Left ventricle myocardium inferior (tissue), 1 donor: ENCODE measurements around the gene PLA2G12A. TPM values are rescaled to one million over a fixed set of nuclear protein-coding genes. Genes with fewer than 3 reads are reported as not detected.
"Not testable (repeated sequence)": the region's sequence is repeated elsewhere in the genome, so short reads cannot be mapped to it uniquely, and the experiment has no call there.

Experiments used
- DNase-seq: peaks from one replicate; pipeline ENCODE4 v3.0.0-alpha.2; 2020
- H3K27ac ChIP-seq: fragments of 200-600 bp; replicated peaks from 2 replicates; pipeline ENCODE4 v1.8.0; 2021
- H3K27me3 ChIP-seq: fragments of 200-600 bp; 2 replicates; pipeline ENCODE4 v1.8.0; 2021; ENCODE audit warnings: low read depth
- H3K36me3 ChIP-seq: fragments of 200-600 bp; 2 replicates; pipeline ENCODE4 v1.8.0; 2021
- H3K4me1 ChIP-seq: fragments of 200-600 bp; 2 replicates; pipeline ENCODE4 v1.8.0; 2021
- H3K4me3 ChIP-seq: fragments of 200-600 bp; 2 replicates; pipeline ENCODE4 v1.8.0; 2021; ENCODE audit warnings: mild to moderate bottlenecking, moderate library complexity
- H3K9me3 ChIP-seq: fragments of 200-600 bp; replicated peaks from 2 replicates; pipeline ENCODE4 v1.8.0; 2021
- CTCF ChIP-seq: fragments of 200-600 bp; IDR thresholded peaks from 2 replicates; pipeline ENCODE4 v1.8.0; 2021; ENCODE audit warnings: antibody characterized with exemption, mild to moderate bottlenecking, borderline replicate concordance
- intact Hi-C: fragments of 100-400 bp; cut with micrococcal nuclease; formaldehyde crosslinking; loops from one replicate; pipeline ENCODE4 v1.11.0; 2022
- total RNA-seq: library from RNA; stranded (reverse); fragmentation: NEBNext Ultra II Directional; extraction: Animal tissue kit (Norgen Biotek cat#: 25700); gene quantifications from one replicate; pipeline ENCODE4 v1.2.1, GENCODE V29; 2021
- donor health status: DM: no; HTN: yes; CAD: no; lungs with severe emphysema.

PLA2G12A gene
- total RNA-seq, 1 donor from 2014 or later: 64.7 TPM

GRCh38 chr4:109683621-109684253 lies 46.1 kb downstream of the PLA2G12A start:
- Histone ChIP-seq H3K36me3 (peaks cover 29% of the 10 kb centered on the region), H3K27ac (no peak overlapping the region)
- intact Hi-C loops: no loop called here

GRCh38 chr4:109682875-109683274 lies 47.0 kb downstream of the PLA2G12A start:
- no peak for TF ChIP-seq CTCF
- no peak for DNase-seq
- intact Hi-C loops: no loop called here

More at GRCh38 chr4:109683621-109684253, 46.1 kb downstream of the PLA2G12A start:
- H3K4me3 ChIP-seq: no peak overlapping the region
- no peaks in the 10 kb centered on the region for H3K9me3 ChIP-seq
- TF ChIP-seq CTCF: no peak
- no peaks in the 10 kb centered on the region for H3K27me3 ChIP-seq
- DNase-seq: no peak
- no peaks in the 10 kb centered on the region for H3K4me1 ChIP-seq

GRCh38 chr4:109678925-109679324 lies 50.9 kb downstream of the PLA2G12A start:
- H3K36me3 ChIP-seq, intact Hi-C loops, H3K27me3 ChIP-seq, H3K4me3 ChIP-seq, H3K9me3 ChIP-seq, DNase-seq, H3K4me1 ChIP-seq, H3K27ac ChIP-seq: not testable (repeated sequence)

More at GRCh38 chr4:109682875-109683274, 47.0 kb downstream of the PLA2G12A start:
- Histone ChIP-seq H3K4me3 (no peak overlapping the region), H3K27ac (no peak overlapping the region), H3K4me1 (no peaks in the 10 kb centered on the region), H3K27me3 (no peaks in the 10 kb centered on the region), H3K9me3 (no peaks in the 10 kb centered on the region), H3K36me3 (peaks cover 25% of the 10 kb centered on the region)

GRCh38 chr4:109678472-109678871 lies 51.4 kb downstream of the PLA2G12A start:
- H3K27me3 ChIP-seq, H3K4me3 ChIP-seq, H3K4me1 ChIP-seq, DNase-seq, H3K36me3 ChIP-seq, H3K27ac ChIP-seq, intact Hi-C loops, H3K9me3 ChIP-seq: not testable (repeated sequence)

GRCh38 chr4:109676886-109677285 lies 53.0 kb downstream of the PLA2G12A start:
- no peaks in the 10 kb centered on the region for H3K27me3 ChIP-seq
- H3K36me3 ChIP-seq: no peaks in the 10 kb centered on the region
- H3K4me1 ChIP-seq: no peaks in the 10 kb centered on the region
- no peak for TF ChIP-seq CTCF
- peaks cover under 1% of the 10 kb centered on the region for H3K9me3 ChIP-seq
- H3K4me3 ChIP-seq: no peak overlapping the region
- intact Hi-C loops: no loop called here
- DNase-seq: no peak
- no peak overlapping the region for H3K27ac ChIP-seq

- no peaks in the 10 kb centered on the region for H3K4me1 ChIP-seq
- H3K36me3 ChIP-seq: no peaks in the 10 kb centered on the region
- no peak for DNase-seq
- H3K27me3 ChIP-seq: no peaks in the 10 kb centered on the region
- H3K9me3 ChIP-seq: peaks cover 11% of the 10 kb centered on the region
- no peak for TF ChIP-seq CTCF
- no peak overlapping the region for H3K27ac ChIP-seq
- no peak overlapping the region for H3K4me3 ChIP-seq
- intact Hi-C loops: no loop called here
Measured at GRCh38 chr4:109675843-109676242, 54.0 kb downstream of the PLA2G12A start.
